MM.1S (cell line): ENCODE results near the gene UQCC2.

Experiments used
- DNase-seq: peaks from one replicate; pipeline ENCODE4 v3.0.0-alpha.2; 2015
- H2AFZ ChIP-seq: fragments of 300-600 bp; sonication (generic); 2 replicates; pipeline ENCODE4 v1.6.0; 2016; ENCODE audit warnings: antibody characterized with exemption, low read length
- H3F3A ChIP-seq: fragments of 300-600 bp; sonication (generic); 2 replicates; pipeline ENCODE4 v1.6.1; 2016; ENCODE audit warnings: mild to moderate bottlenecking, antibody characterized with exemption, low read length, moderate library complexity, mixed read lengths; ENCODE audit not compliant: insufficient read depth
- H3K27ac ChIP-seq: fragments of 300-600 bp; sonication (generic); 2 replicates; pipeline ENCODE4 v1.5.1; 2016; ENCODE audit warnings: mild to moderate bottlenecking, low read length
- H3K27me3 ChIP-seq: fragments of 300-600 bp; sonication (generic); replicated peaks from 2 replicates; pipeline ENCODE4 v1.6.0; 2016; ENCODE audit warnings: low read length; ENCODE audit not compliant: insufficient read depth
- H3K36me3 ChIP-seq: fragments of 300-600 bp; sonication (generic); replicated peaks from 2 replicates; pipeline ENCODE4 v1.6.1; 2016; ENCODE audit warnings: mild to moderate bottlenecking, low read length, mixed read lengths; ENCODE audit not compliant: insufficient read depth
- H3K4me1 ChIP-seq: fragments of 300-600 bp; sonication (generic); 2 replicates; pipeline ENCODE4 v1.6.1; 2016; ENCODE audit warnings: low read length, mixed read lengths
- H3K4me2 ChIP-seq: fragments of 300-600 bp; sonication (generic); 2 replicates; pipeline ENCODE4 v1.6.0; 2016; ENCODE audit warnings: low read depth, low read length
- H3K4me3 ChIP-seq: fragments of 300-600 bp; sonication (generic); 2 replicates; pipeline ENCODE4 v1.5.1; 2016; ENCODE audit warnings: low read length, mixed read lengths
- H3K79me2 ChIP-seq: fragments of 300-600 bp; sonication (generic); 2 replicates; pipeline ENCODE4 v1.6.1; 2016; ENCODE audit warnings: mixed run types, low read length, mixed read lengths
- H3K9ac ChIP-seq: fragments of 300-600 bp; sonication (generic); 2 replicates; pipeline ENCODE4 v1.6.1; 2016; ENCODE audit warnings: low read length, mixed read lengths
- H3K9me2 ChIP-seq: fragments of 300-600 bp; sonication (generic); replicated peaks from 2 replicates; pipeline ENCODE4 v1.6.1; 2016; ENCODE audit warnings: mild to moderate bottlenecking, low read length, mixed read lengths; ENCODE audit not compliant: insufficient read depth
- H3K9me3 ChIP-seq: fragments of 300-600 bp; sonication (generic); replicated peaks from 2 replicates; pipeline ENCODE4 v1.6.1; 2016; ENCODE audit warnings: mild to moderate bottlenecking, low read length, mixed read lengths; ENCODE audit not compliant: insufficient read depth
- H4K20me1 ChIP-seq: fragments of 300-600 bp; sonication (generic); 2 replicates; pipeline ENCODE4 v1.6.1; 2016; ENCODE audit warnings: mild to moderate bottlenecking, low read length, moderate library complexity, mixed read lengths; ENCODE audit not compliant: insufficient read depth
- EZH2 ChIP-seq: fragments of 300-600 bp; sonication (generic); optimal IDR thresholded peaks from 2 replicates; pipeline ENCODE3; 2017; ENCODE audit warnings: low read depth, mild to moderate bottlenecking, antibody characterized with exemption, low read length, mixed read lengths
- EZH2phosphoT487 ChIP-seq: fragments of 300-600 bp; sonication (generic); IDR thresholded peaks from 2 replicates; pipeline ENCODE4 v1.6.1; 2018; ENCODE audit warnings: antibody characterized with exemption, low read length
- TF ChIP-seq, protein P1 (sequence below): fragments of 300-600 bp; sonication (generic); IDR thresholded peaks from 2 replicates; pipeline ENCODE4 v1.5.1; 2016; ENCODE audit warnings: antibody characterized with exemption, low read length, mixed read lengths

UQCC2 gene

GRCh38 chr6:33726696-33727095, 15.2 kb upstream of the UQCC2 start:
- Histone ChIP-seq H3F3A (no peaks in the 10 kb centered on the region), H3K4me2 (no peak overlapping the region), H3K27ac (no peak overlapping the region), H4K20me1 (no peaks in the 10 kb centered on the region), H3K36me3 (no peaks in the 10 kb centered on the region), H3K27me3 (peaks cover 78% of the 10 kb centered on the region), H3K9ac (no peak overlapping the region), H3K9me3 (no peaks in the 10 kb centered on the region), H3K79me2 (no peaks in the 10 kb centered on the region), H2AFZ (no peak overlapping the region), H3K4me1 (no peaks in the 10 kb centered on the region), H3K9me2 (no peaks in the 10 kb centered on the region), H3K4me3 (no peak overlapping the region)
- no peak for DNase-seq
- TF ChIP-seq EZH2 (no peak), EZH2phosphoT487 (no peak)
- TF ChIP-seq, protein P1, sequence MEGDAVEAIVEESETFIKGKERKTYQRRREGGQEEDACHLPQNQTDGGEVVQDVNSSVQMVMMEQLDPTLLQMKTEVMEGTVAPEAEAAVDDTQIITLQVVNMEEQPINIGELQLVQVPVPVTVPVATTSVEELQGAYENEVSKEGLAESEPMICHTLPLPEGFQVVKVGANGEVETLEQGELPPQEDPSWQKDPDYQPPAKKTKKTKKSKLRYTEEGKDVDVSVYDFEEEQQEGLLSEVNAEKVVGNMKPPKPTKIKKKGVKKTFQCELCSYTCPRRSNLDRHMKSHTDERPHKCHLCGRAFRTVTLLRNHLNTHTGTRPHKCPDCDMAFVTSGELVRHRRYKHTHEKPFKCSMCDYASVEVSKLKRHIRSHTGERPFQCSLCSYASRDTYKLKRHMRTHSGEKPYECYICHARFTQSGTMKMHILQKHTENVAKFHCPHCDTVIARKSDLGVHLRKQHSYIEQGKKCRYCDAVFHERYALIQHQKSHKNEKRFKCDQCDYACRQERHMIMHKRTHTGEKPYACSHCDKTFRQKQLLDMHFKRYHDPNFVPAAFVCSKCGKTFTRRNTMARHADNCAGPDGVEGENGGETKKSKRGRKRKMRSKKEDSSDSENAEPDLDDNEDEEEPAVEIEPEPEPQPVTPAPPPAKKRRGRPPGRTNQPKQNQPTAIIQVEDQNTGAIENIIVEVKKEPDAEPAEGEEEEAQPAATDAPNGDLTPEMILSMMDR = no peak

GRCh38 chr6:33725891-33726673, 14.6 kb upstream of the UQCC2 start:
- H3F3A ChIP-seq = no peaks in the 10 kb centered on the region
- no peak overlapping the region for H2AFZ ChIP-seq
- DNase-seq = no peak
- TF ChIP-seq, protein P1 = no peak
- TF ChIP-seq EZH2phosphoT487 (no peak), EZH2 (no peak)
- H3K27me3 ChIP-seq = peaks cover 80% of the 10 kb centered on the region
- no peak overlapping the region for H3K4me2 ChIP-seq
- no peaks in the 10 kb centered on the region for H4K20me1 ChIP-seq
- H3K9me3 ChIP-seq = no peaks in the 10 kb centered on the region
- no peaks in the 10 kb centered on the region for H3K79me2 ChIP-seq
- H3K9me2 ChIP-seq = no peaks in the 10 kb centered on the region
- no peaks in the 10 kb centered on the region for H3K36me3 ChIP-seq
- no peak overlapping the region for H3K27ac ChIP-seq
- H3K9ac ChIP-seq = no peak overlapping the region
- H3K4me1 ChIP-seq = no peaks in the 10 kb centered on the region
- H3K4me3 ChIP-seq = no peak overlapping the region

DNA sequence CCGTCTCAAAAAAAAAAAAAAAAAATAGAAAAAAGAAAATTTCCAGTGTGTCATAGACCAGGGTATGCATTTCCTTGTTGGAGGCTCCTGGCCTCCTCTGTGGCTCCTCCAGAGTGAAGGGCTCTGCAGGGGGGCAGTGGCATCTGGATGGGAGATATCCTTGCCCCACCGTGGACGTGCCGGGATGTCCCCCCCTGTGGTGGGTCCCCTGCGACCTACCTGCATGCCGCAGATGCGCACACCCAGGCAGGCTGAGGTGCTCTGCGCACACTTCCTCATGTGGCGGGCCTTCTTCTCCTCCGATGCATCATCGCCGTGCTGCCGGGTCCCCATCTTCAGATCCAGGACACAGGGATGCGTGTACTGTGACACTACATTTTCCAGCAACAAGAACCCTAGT, 13.7 kb upstream of the UQCC2 start:
- Histone ChIP-seq H3K9me3 (no peaks in the 10 kb centered on the region), H3K27ac (no peak overlapping the region), H4K20me1 (no peaks in the 10 kb centered on the region), H3K79me2 (no peaks in the 10 kb centered on the region), H3F3A (no peaks in the 10 kb centered on the region), H3K4me3 (no peak overlapping the region), H3K27me3 (peaks cover 87% of the 10 kb centered on the region), H3K36me3 (no peaks in the 10 kb centered on the region), H3K4me1 (no peaks in the 10 kb centered on the region), H3K9me2 (no peaks in the 10 kb centered on the region), H3K4me2 (no peak overlapping the region), H3K9ac (no peak overlapping the region), H2AFZ (no peak overlapping the region)
- TF ChIP-seq EZH2 = no peak
- TF ChIP-seq, protein P1 = no peak
- TF ChIP-seq EZH2phosphoT487 = no peak
- DNase-seq = no peak
